Measurements from ENCODE around the gene RAVER1. TPM values are rescaled to one million over a fixed set of nuclear protein-coding genes. Genes with fewer than 3 reads are reported as not detected.

Gene RAVER1
- total RNA-seq, 1 experiment from 2014 or later: 62.4 TPM

DNA sequence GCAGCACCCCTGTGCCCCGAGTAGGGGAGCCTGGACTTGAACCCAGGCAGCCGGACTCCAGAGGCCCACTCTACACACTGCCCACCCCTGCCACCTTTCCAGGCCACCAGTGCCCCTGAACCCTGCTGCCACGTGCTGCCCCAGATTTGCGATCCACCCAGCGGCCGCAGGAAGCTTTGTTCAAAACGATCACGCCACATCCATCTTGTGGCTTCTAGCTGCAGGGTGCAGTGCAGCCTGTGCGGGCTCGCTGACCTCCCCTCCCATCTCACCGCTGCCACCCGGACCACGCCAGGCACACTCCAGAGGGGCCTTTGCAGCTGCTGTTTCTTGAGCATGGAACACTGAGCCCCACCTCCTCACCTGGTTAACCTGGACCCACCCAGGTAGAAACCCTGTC is 3.8 kb downstream of the RAVER1 start:
- H3K9me3 ChIP-seq (ENCODE audit: low read length): no peaks in the 10 kb centered on the region
- intact Hi-C loops (cut with micrococcal nuclease): no loop called here
- TF ChIP-seq EZH2 (IDR thresholded peaks at IDR 0.05; ENCODE audit: low read length, unreplicated experiment): no peak
- TF ChIP-seq, protein P1, sequence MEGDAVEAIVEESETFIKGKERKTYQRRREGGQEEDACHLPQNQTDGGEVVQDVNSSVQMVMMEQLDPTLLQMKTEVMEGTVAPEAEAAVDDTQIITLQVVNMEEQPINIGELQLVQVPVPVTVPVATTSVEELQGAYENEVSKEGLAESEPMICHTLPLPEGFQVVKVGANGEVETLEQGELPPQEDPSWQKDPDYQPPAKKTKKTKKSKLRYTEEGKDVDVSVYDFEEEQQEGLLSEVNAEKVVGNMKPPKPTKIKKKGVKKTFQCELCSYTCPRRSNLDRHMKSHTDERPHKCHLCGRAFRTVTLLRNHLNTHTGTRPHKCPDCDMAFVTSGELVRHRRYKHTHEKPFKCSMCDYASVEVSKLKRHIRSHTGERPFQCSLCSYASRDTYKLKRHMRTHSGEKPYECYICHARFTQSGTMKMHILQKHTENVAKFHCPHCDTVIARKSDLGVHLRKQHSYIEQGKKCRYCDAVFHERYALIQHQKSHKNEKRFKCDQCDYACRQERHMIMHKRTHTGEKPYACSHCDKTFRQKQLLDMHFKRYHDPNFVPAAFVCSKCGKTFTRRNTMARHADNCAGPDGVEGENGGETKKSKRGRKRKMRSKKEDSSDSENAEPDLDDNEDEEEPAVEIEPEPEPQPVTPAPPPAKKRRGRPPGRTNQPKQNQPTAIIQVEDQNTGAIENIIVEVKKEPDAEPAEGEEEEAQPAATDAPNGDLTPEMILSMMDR (conservative IDR thresholded peaks at IDR 0.05; ENCODE audit: low read depth, low read length): no peak
- H3F3A ChIP-seq (ENCODE audit: low read length, unreplicated experiment): no peaks in the 10 kb centered on the region
- no TSS peak for BruUV-seq (replicated peaks)
- peaks cover 45% of the 10 kb centered on the region for H3K36me3 ChIP-seq (ENCODE audit: low read depth, low read length)
- H3K4me3 ChIP-seq (ENCODE audit: low read length): no peak overlapping the region
- H3K9ac ChIP-seq (ENCODE audit: low read length): no peak overlapping the region
- ATAC-seq (no peak), DNase-seq (no peak)
- H3K4me1 ChIP-seq (ENCODE audit: insufficient read depth, low read length): peaks cover 17% of the 10 kb centered on the region
- H3K27me3 ChIP-seq (ENCODE audit: low read length): no peaks in the 10 kb centered on the region
- ChIA-PET POLR2A (ENCODE audit: unreplicated experiment) (no interaction called here), CTCF (interaction anchor here (0.5 kb wide), 1 partner anchor 315 kb away, joined by 9 read pairs; no protein-coding TSS in a partner anchor)
- H3K79me2 ChIP-seq (ENCODE audit: low read length): peaks cover 53% of the 10 kb centered on the region
- no peak overlapping the region for H3K27ac ChIP-seq (ENCODE audit: low read length)
- H4K20me1 ChIP-seq (ENCODE audit: low read length): peaks cover 10% of the 10 kb centered on the region
- no peaks in the 10 kb centered on the region for H3K9me2 ChIP-seq (replicated peaks; ENCODE audit: low read length)
- no peak overlapping the region for H3K4me2 ChIP-seq (ENCODE audit: low read length)
- H2AFZ ChIP-seq (ENCODE audit: low read length): no peak overlapping the region

DNA sequence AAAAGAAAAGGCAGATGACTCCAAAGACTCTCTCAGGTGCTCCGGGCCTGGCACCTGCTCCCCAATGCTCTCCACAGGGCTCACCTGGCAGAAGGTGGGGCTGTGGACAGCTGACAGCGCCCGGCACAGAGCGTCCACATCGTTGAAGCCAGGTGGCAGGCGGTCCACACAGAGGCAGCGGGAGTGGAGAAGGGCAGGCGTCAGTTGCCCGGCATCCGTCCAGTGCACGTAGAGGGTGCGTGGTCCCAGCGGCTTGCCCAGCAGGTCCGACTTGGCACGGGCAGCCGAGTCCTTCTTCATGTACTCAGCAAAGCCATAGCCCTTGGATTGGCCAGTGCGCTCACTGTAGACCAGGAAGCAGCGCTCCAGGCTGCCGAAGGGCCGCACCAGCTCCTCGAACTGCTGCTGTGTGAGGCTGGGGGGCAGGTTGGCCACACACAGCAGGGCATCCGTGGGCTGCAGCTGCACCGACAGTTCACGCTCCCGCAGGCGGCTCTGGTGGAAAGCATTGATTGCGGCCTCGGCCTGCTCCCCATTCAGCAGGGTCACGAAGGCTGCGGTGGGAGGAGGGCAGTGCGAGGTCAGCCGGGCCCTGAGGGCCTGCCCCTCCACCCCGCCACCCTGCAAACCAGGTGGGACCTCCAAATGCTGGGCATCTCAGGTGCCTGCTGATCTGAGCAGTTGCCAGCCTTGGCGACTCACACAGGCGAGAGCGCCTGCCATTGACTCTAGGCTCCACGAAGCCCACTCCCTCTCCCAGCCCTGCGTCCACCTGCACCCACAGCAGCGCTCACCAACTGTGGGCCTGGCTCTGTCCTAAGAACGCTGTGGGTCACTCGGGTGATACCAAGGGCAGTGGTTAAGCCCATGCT is 4.5 kb downstream of the RAVER1 start:
- ChIA-PET POLR2A (ENCODE audit: unreplicated experiment) (interaction anchor here (0.7 kb wide), 1 partner anchor 11 kb away, joined by 8 read pairs; no protein-coding TSS in a partner anchor), CTCF (no interaction called here)
- H3F3A ChIP-seq (ENCODE audit: low read length, unreplicated experiment): no peaks in the 10 kb centered on the region
- peaks cover 10% of the 10 kb centered on the region for H4K20me1 ChIP-seq (ENCODE audit: low read length)
- DNase-seq: no peak
- no peak for ATAC-seq
- TF ChIP-seq, protein P1 (conservative IDR thresholded peaks at IDR 0.05; ENCODE audit: low read depth, low read length): no peak
- TF ChIP-seq EZH2 (IDR thresholded peaks at IDR 0.05; ENCODE audit: low read length, unreplicated experiment) (no peak), EZH2phosphoT487 (IDR thresholded peaks at IDR 0.05; ENCODE audit: borderline replicate concordance, low read length) (no peak)
- no peaks in the 10 kb centered on the region for H3K9me3 ChIP-seq (ENCODE audit: low read length)
- peaks cover 52% of the 10 kb centered on the region for H3K36me3 ChIP-seq (ENCODE audit: low read depth, low read length)
- H3K27me3 ChIP-seq (ENCODE audit: low read length): no peaks in the 10 kb centered on the region
- no peak overlapping the region for H3K4me3 ChIP-seq (ENCODE audit: low read length)
- BruUV-seq (replicated peaks): no TSS peak
- intact Hi-C loops (cut with micrococcal nuclease): no loop called here
- H3K27ac ChIP-seq (ENCODE audit: low read length): no peak overlapping the region
- H3K79me2 ChIP-seq (ENCODE audit: low read length): peaks cover 47% of the 10 kb centered on the region
- peaks cover 11% of the 10 kb centered on the region for H3K4me1 ChIP-seq (ENCODE audit: insufficient read depth, low read length)
- no peak overlapping the region for H3K9ac ChIP-seq (ENCODE audit: low read length)
- H2AFZ ChIP-seq (ENCODE audit: low read length): no peak overlapping the region
- H3K4me2 ChIP-seq (ENCODE audit: low read length): no peak overlapping the region
- no peaks in the 10 kb centered on the region for H3K9me2 ChIP-seq (replicated peaks; ENCODE audit: low read length)

DNA sequence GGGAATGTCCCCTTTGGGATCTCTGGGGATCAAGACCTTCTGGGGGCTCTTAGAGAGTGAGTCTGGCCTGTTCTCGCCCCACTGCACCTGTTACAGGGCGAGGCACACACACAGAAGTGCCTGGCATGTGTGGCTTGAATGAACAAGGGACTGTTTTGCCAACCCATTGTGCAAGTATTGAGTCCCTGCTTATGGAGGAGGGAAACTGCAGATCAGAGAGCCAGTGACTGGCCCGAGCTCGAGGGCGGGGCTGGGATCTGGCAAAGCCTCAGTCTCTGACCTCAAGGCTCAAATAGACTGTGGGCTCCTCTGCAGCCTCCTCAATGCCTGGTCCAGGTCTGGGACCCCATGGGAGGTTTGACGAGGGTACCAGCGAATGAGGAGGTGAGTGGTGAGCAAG is 5.5 kb downstream of the RAVER1 start:
- no peak overlapping the region for H3K27ac ChIP-seq (ENCODE audit: low read length)
- BruUV-seq (replicated peaks): no TSS peak
- no peaks in the 10 kb centered on the region for H3K9me3 ChIP-seq (ENCODE audit: low read length)
- ChIA-PET POLR2A (ENCODE audit: unreplicated experiment) (interaction anchor here (0.7 kb wide), 1 partner anchor 10 kb away, joined by 8 read pairs; no protein-coding TSS in a partner anchor), CTCF (no interaction called here)
- DNase-seq: no peak
- no peak overlapping the region for H3K4me2 ChIP-seq (ENCODE audit: low read length)
- no peaks in the 10 kb centered on the region for H3F3A ChIP-seq (ENCODE audit: low read length, unreplicated experiment)
- TF ChIP-seq, protein P1 (conservative IDR thresholded peaks at IDR 0.05; ENCODE audit: low read depth, low read length): no peak
- TF ChIP-seq EZH2 (IDR thresholded peaks at IDR 0.05; ENCODE audit: low read length, unreplicated experiment): no peak
- TF ChIP-seq EZH2phosphoT487 (IDR thresholded peaks at IDR 0.05; ENCODE audit: borderline replicate concordance, low read length): no peak
- ATAC-seq: no peak
- no peaks in the 10 kb centered on the region for H3K9me2 ChIP-seq (replicated peaks; ENCODE audit: low read length)
- no peak overlapping the region for H2AFZ ChIP-seq (ENCODE audit: low read length)
- H3K36me3 ChIP-seq (ENCODE audit: low read depth, low read length): peaks cover 55% of the 10 kb centered on the region
- H3K9ac ChIP-seq (ENCODE audit: low read length): no peak overlapping the region
- no peaks in the 10 kb centered on the region for H3K27me3 ChIP-seq (ENCODE audit: low read length)
- H3K4me1 ChIP-seq (ENCODE audit: insufficient read depth, low read length): peaks cover 9% of the 10 kb centered on the region
- peaks cover 39% of the 10 kb centered on the region for H3K79me2 ChIP-seq (ENCODE audit: low read length)
- intact Hi-C loops (cut with micrococcal nuclease): no loop called here
- H3K4me3 ChIP-seq (ENCODE audit: low read length): no peak overlapping the region
- peaks cover 10% of the 10 kb centered on the region for H4K20me1 ChIP-seq (ENCODE audit: low read length)
